ENCODE results near the gene SHISAL2B. TPM values are rescaled to one million over a fixed set of nuclear protein-coding genes. Genes with fewer than 3 reads are reported as not detected.

SHISAL2B gene
- total and polyA plus RNA-seq, 2 donors (not counting 1 experiment from before 2014, with no cell fraction given), result not detected

DNA sequence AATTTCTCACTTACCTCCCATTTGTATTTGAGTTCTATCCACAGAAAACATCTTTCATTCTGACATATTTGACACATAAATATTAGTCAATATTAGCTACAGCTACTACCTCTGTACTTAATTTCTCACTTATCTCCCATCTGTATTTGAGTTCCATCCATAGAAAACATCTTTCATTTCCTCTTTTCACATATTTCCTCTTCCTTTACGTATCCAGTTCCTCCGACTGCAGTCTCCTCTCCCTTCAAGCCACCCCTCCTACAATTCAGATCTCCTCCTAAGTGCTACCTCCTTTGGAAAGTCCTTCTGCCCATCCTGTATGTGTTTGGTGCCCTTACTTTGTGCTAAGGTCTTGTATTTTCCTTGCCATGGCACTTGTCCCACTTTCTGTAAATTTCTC is 76.6 kb downstream of the SHISAL2B start:
- H3K79me2 ChIP-seq (ENCODE audit: control insufficient read depth, insufficient read depth, low read length), result peaks cover 81% of the 10 kb centered on the region
- H3K9ac ChIP-seq (ENCODE audit: low read length), result peak overlapping the region; percentile 97
- no peaks in the 10 kb centered on the region for H3K27me3 ChIP-seq (replicated peaks in 1 of 4; ENCODE audit: control extremely low read depth in 1 of 4, control insufficient read depth in 3 of 4, insufficient read depth in 4 of 4, low read length in 3 of 4)
- H3K4me3 Mint-ChIP-seq, result peak overlapping the region; percentile 57
- H2AFZ ChIP-seq (ENCODE audit: insufficient read depth, low read depth, low read length, poor library complexity, severe bottlenecking), result no peak overlapping the region
- DNase-seq (no peak), ATAC-seq (ENCODE audit: low read depth) (no peak)
- H3K4me2 ChIP-seq (replicated peaks; ENCODE audit: low read depth, low read length, poor library complexity, severe bottlenecking), result peak overlapping the region; percentile 87
- ChIA-PET CTCF (no interaction called here), POLR2A (no interaction called here)
- no peaks in the 10 kb centered on the region for H3K9me3 Mint-ChIP-seq (ENCODE audit: insufficient read depth)
- H4K20me1 ChIP-seq (ENCODE audit: control insufficient read depth, insufficient read depth, low read length, poor library complexity, severe bottlenecking), result no peaks in the 10 kb centered on the region
- intact Hi-C loops (cut with micrococcal nuclease), result loop anchor here (10.0 kb wide), 1 partner anchor 268 kb away; no protein-coding TSS in a partner anchor
- H3K27ac Mint-ChIP-seq, result no peak overlapping the region
- H3K36me3 ChIP-seq (replicated peaks in 1 of 2; ENCODE audit: control extremely low read depth in 1 of 2, control insufficient read depth in 1 of 2, extremely low read depth in 1 of 2, insufficient read depth in 2 of 2, low read length in 1 of 2), result peaks cover 2 to 9% of the 10 kb centered on the region in 2 experiments
- peaks cover 48% of the 10 kb centered on the region for H3K4me1 Mint-ChIP-seq
- peaks cover 29 to 32% of the 10 kb centered on the region in 2 donors for H3K4me1 ChIP-seq (ENCODE audit: control insufficient read depth in 2 of 2, insufficient read depth in 2 of 2, low read length in 2 of 2)
- TF ChIP-seq, protein P1, sequence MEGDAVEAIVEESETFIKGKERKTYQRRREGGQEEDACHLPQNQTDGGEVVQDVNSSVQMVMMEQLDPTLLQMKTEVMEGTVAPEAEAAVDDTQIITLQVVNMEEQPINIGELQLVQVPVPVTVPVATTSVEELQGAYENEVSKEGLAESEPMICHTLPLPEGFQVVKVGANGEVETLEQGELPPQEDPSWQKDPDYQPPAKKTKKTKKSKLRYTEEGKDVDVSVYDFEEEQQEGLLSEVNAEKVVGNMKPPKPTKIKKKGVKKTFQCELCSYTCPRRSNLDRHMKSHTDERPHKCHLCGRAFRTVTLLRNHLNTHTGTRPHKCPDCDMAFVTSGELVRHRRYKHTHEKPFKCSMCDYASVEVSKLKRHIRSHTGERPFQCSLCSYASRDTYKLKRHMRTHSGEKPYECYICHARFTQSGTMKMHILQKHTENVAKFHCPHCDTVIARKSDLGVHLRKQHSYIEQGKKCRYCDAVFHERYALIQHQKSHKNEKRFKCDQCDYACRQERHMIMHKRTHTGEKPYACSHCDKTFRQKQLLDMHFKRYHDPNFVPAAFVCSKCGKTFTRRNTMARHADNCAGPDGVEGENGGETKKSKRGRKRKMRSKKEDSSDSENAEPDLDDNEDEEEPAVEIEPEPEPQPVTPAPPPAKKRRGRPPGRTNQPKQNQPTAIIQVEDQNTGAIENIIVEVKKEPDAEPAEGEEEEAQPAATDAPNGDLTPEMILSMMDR (IDR thresholded peaks at IDR 0.05), result no peak
- no peak for TF ChIP-seq EZH2 (IDR thresholded peaks at IDR 0.05; ENCODE audit: borderline replicate concordance, insufficient read depth, low read depth, low read length, poor library complexity, severe bottlenecking)
- peak overlapping the region in 1 of 5 experiments; percentile 96 for H3K4me3 ChIP-seq (ENCODE audit: control extremely low read depth in 1 of 5, extremely low read depth in 1 of 5, insufficient read depth in 1 of 5, low read depth in 2 of 5, low read length in 4 of 5)
- WGBS (ENCODE audit: insufficient coverage), result 82% methylated on average over 2 of the region's 2 CpGs
- H3K27ac ChIP-seq (ENCODE audit: low read length in 2 of 2), result no peak overlapping the region
- H3K9me3 ChIP-seq (ENCODE audit: control extremely low read depth in 1 of 3, control insufficient read depth in 2 of 3, insufficient read depth in 1 of 3, low read length in 2 of 3), result no peaks in the 10 kb centered on the region
- no peaks in the 10 kb centered on the region for H3K27me3 Mint-ChIP-seq

Other genes with a start within 250 kb of the SHISAL2B start
- not detected in 2 replicates for gene RGS7BP, start 184.5 kb upstream of the SHISAL2B start, total RNA-seq
- not detected in 2 replicates for gene RGS7BP, start 184.5 kb upstream of the SHISAL2B start, polyA plus RNA-seq
- 21.0 and 25.5 TPM in 2 replicates for gene SREK1IP1, start 78.2 kb downstream of the SHISAL2B start, total RNA-seq
- 4.4 and 5.7 TPM in 2 replicates for gene SREK1IP1, start 78.2 kb downstream of the SHISAL2B start, polyA plus RNA-seq
- gene CWC27, start 78.4 kb downstream of the SHISAL2B start, total RNA-seq, result 27.5 and 30.5 TPM in 2 replicates
- 6.6 and 8.1 TPM in 2 replicates for gene CWC27, start 78.4 kb downstream of the SHISAL2B start, polyA plus RNA-seq

Measured in B cell (primary cell).